SJSA1 (cell line): ENCODE data around the gene CNEP1R1. TPM values are rescaled to one million over a fixed set of nuclear protein-coding genes. Genes with fewer than 3 reads are reported as not detected.

ENCODE experiments used
- DNase-seq, 2 experiments: peaks; one replicate each; pipeline ENCODE4 v3.0.0-alpha.2; 2015 to 2020; ENCODE audit warnings: low spot score in 2 of 2, low read depth in 1 of 2
- H3K27ac ChIP-seq: fragments of 250-450 bp; sonication (Bioruptor Pico); 2 replicates; pipeline ENCODE4 v1.5.1; 2020; ENCODE audit warnings: mild to moderate bottlenecking, moderate library complexity
- H3K27me3 ChIP-seq: fragments of 250-450 bp; sonication (Bioruptor Pico); replicated peaks from 2 replicates; pipeline ENCODE4 v1.5.1; 2020; ENCODE audit warnings: mild to moderate bottlenecking, moderate library complexity
- H3K36me3 ChIP-seq: fragments of 250-450 bp; sonication (Bioruptor Pico); 2 replicates; pipeline ENCODE4 v1.5.1; 2020; ENCODE audit warnings: mild to moderate bottlenecking
- H3K4me1 ChIP-seq: fragments of 250-450 bp; sonication (Bioruptor Pico); replicated peaks from 2 replicates; pipeline ENCODE4 v1.6.1; 2021; ENCODE audit warnings: mild to moderate bottlenecking
- H3K4me3 ChIP-seq: fragments of 250-450 bp; sonication (Bioruptor Pico); 2 replicates; pipeline ENCODE4 v1.5.1; 2020; ENCODE audit warnings: mild to moderate bottlenecking
- H3K9me3 ChIP-seq: fragments of 250-450 bp; sonication (Bioruptor Pico); replicated peaks from 2 replicates; pipeline ENCODE4 v1.5.1; 2020; ENCODE audit warnings: mild to moderate bottlenecking
- total RNA-seq: library from RNA; depleted of rRNA; stranded (reverse); fragments of >200 nt; shearing (Covaris generic); gene quantifications from 2 replicates; pipeline ENCODE4 v1.2.3, GENCODE V29; 2014

Gene CNEP1R1
- total RNA-seq, 1 experiment from 2014 or later: 40.3 TPM

DNA sequence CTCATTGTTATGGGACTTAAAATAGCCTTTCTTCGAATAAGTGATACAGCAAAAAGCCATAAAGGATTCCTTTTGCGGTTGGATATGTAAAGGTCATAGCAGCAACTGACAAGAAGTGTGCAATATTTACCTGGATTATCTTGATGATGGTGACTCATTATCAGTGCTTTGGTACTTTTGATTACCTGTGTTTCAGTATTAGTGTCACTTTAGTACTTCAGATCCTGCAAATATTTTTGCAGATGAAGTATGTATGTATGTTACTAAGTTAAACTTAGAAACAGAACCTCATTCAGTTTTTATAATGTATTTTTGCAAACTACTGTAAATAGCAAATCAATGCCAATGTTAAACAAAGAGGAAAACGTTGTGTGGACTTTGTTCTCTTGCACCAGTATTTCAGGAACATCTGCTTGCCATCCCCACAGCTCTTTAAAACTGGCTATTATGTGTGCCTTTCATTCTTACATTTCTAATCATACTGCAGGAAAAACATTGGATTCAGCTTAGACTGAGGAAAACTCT is 10.5 kb downstream of the CNEP1R1 start:
- H3K27me3 ChIP-seq: no peaks in the 10 kb centered on the region
- no peak for DNase-seq
- no peaks in the 10 kb centered on the region for H3K9me3 ChIP-seq
- no peak overlapping the region for H3K4me3 ChIP-seq
- no peaks in the 10 kb centered on the region for H3K4me1 ChIP-seq
- peaks cover 58% of the 10 kb centered on the region for H3K36me3 ChIP-seq
- H3K27ac ChIP-seq: no peak overlapping the region

DNA sequence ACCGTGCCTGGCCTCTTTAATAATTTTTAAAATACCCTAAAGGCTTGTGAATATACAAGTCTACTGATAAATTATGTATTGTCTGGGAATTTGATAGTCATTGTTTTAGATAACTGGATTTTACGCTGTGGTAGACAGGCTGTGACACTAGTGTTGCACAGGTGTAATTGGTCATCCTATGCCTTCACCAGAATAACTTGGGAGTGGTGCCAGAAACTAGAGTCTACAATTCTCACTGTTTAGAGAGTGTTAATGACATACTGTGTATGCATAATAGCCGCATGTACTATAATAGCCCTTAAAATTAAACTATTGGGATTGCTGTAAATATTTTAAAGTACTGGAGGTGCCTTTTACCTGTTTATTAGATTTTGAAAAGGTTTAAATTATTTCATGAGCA is 11.4 kb downstream of the CNEP1R1 start:
- Histone ChIP-seq H3K36me3 (peaks cover 49% of the 10 kb centered on the region), H3K27ac (no peak overlapping the region), H3K4me1 (no peaks in the 10 kb centered on the region), H3K9me3 (no peaks in the 10 kb centered on the region), H3K27me3 (no peaks in the 10 kb centered on the region; the same call in 1 of the 2 replicates), H3K4me3 (no peak overlapping the region)
- no peak for DNase-seq

DNA sequence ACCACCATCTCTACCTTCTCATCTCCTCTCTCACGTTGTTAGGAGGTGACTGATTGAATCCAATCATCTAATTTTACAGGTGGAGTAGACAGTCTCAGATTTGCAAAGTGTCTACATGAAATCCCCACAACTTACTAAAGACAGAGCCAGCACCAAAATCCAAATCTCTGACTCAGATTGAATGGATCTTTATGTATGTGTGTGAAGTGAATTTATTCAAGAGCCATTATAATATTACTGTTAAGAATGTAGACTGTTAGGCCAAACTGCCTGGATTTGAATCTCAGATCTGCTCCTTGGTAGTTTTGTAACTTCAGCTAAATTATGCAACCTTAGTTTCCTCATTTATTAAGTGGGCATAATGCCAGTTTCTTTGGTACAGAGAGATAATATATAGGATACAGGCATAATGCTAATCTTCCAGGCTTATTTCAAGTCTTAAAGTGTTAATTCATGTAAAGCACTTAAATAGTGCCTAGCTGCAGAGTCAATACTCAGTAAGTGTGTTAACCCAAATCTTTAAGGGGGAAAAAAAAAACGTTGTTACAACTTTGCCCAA is 12.7 kb downstream of the CNEP1R1 start:
- Histone ChIP-seq H3K36me3 (peaks cover 36% of the 10 kb centered on the region), H3K4me3 (no peak overlapping the region), H3K27ac (no peak overlapping the region), H3K27me3 (no peaks in the 10 kb centered on the region; the same call in 1 of the 2 replicates), H3K4me1 (no peaks in the 10 kb centered on the region), H3K9me3 (no peaks in the 10 kb centered on the region)
- DNase-seq: no peak

DNA sequence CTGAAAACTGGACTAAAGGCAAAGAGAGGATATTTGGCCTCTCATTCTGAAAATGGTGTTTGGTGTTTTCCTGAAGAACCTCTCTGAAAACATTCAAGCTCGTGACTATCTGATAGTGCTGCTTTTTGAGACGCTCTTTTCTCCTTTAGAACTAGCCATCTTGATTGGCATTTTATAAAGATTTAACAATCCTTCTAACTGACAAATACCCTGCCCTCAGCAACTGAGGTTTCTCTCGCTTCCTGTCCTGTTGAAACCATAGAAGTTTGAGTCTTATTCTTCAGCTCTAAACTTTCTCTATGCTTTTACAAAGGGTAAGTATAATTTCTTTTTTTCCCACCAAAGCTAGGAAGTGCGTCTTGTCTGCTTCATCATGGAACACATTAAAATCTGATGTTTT is 13.3 kb downstream of the CNEP1R1 start:
- Histone ChIP-seq H3K9me3 (no peaks in the 10 kb centered on the region), H3K4me1 (no peaks in the 10 kb centered on the region), H3K27me3 (no peaks in the 10 kb centered on the region; the same call in 1 of the 2 replicates), H3K36me3 (peaks cover 32% of the 10 kb centered on the region), H3K27ac (no peak overlapping the region), H3K4me3 (no peak overlapping the region)
- DNase-seq: no peak

DNA sequence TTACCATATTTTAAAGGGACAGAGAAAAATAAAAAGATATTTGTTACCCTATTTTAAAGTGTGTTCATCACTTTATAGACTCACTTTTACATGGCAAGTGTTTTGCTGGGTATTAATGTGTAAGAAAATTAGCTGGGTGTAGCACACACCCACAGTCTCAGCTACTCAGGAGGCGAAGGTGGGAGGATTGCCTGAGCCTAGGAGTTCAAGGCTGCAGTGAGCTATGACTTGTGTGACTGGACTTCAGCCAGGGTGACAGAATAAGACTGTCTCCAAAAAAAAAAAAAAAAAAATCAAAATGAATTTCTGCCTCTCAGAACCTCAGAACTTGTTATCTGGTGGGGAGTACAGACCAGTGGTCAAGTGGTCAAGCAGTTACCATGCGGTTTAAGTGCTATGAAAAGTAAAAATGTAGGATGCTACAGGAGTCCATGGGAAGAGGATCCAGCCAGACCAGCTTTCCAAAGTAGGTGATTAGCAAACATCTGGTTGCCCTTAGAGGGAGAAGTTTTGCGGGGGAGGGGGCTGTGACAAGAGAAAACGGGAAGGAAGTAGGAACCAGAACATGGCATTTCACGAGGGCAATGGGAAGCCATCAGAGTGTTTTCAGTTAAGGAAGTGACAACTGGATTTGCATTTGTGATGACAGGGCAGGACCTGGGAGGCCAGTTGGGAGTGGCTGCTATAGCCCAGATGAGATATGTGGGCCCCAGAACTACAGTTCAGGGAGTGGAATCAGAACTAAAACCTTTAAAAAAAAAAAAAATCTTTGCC is 13.9 kb downstream of the CNEP1R1 start:
- no peak for DNase-seq
- no peak overlapping the region for H3K27ac ChIP-seq

DNA sequence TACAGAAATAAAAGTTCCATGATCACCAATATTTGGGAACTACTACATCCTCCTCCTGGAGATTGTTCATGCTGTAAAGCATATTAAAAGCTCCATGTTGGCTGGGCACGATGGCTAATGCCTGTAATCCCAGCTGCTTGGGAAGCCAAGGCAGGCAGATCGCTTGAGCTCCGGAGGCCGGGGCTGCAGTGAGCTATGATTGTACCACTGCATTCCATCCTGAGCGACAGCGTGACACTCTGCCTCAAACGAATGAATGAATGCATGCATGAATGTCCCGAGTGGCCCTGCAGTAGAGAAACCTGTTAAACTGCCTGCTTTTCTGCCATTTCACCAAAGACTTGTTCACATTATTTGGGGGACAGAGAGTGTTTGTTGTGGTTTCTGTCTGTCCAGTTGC is 15.0 kb downstream of the CNEP1R1 start:
- no peaks in the 10 kb centered on the region for H3K4me1 ChIP-seq
- no peaks in the 10 kb centered on the region for H3K9me3 ChIP-seq
- H3K36me3 ChIP-seq: peaks cover 17% of the 10 kb centered on the region
- DNase-seq: no peak
- H3K27me3 ChIP-seq: no peaks in the 10 kb centered on the region; the same call in 1 of the 2 replicates
- H3K4me3 ChIP-seq: no peak overlapping the region
- H3K27ac ChIP-seq: no peak overlapping the region

More for the DNA sequence above, 13.9 kb downstream of the CNEP1R1 start:
- Histone ChIP-seq H3K4me1 (no peaks in the 10 kb centered on the region), H3K9me3 (no peaks in the 10 kb centered on the region), H3K27me3 (no peaks in the 10 kb centered on the region; the same call in 1 of the 2 replicates), H3K4me3 (no peak overlapping the region), H3K36me3 (peaks cover 28% of the 10 kb centered on the region)

DNA sequence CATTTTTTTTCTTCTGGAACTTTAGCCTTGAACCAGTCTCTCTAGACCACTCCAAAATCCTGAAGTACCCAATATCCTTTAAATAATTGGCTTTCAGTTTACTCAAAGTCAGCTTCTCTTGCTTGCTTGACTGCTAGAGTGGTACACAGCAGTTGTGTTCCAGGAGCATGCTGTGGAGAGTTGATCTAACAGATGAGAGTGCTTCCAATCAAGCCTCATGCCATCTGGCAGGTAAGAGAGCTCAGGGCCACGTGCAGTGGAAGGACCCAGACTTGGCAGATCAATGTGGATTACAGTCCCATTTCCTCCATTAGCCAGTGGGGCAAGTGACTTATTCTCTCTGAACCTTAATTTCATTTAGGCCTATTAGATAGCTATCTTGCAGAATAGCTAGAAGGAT is 15.7 kb downstream of the CNEP1R1 start:
- Histone ChIP-seq H3K36me3 (peaks cover 12% of the 10 kb centered on the region), H3K4me3 (no peak overlapping the region), H3K27ac (no peak overlapping the region), H3K4me1 (no peaks in the 10 kb centered on the region), H3K9me3 (no peaks in the 10 kb centered on the region), H3K27me3 (no peaks in the 10 kb centered on the region; the same call in 1 of the 2 replicates)
- DNase-seq: no peak

DNA sequence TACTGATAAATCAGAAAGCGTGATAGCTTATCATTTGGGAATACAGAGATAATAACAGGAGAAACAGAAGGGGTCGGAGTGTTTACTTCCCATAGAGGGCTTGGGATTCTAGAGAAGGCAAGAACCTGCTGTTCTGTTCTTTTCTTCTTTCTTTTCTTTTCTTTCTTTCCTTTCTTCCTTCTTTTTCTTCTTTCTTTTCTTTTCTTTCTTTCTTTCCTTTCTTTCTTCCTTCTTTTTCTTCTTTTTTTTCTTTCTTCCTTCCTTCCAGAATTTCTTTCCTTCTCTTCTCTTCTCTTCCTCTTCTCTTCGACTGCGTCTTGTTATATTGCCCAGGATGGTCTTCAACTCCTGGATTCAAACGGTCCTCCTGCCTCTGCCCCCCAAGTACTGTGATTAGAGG is 18.3 kb downstream of the CNEP1R1 start:
- H3K4me1 ChIP-seq: no peaks in the 10 kb centered on the region
- no peak overlapping the region for H3K27ac ChIP-seq
- no peak overlapping the region for H3K4me3 ChIP-seq
- H3K36me3 ChIP-seq: no peaks in the 10 kb centered on the region
- H3K27me3 ChIP-seq: no peaks in the 10 kb centered on the region; the same call in 1 of the 2 replicates
- H3K9me3 ChIP-seq: no peaks in the 10 kb centered on the region
- no peak for DNase-seq

DNA sequence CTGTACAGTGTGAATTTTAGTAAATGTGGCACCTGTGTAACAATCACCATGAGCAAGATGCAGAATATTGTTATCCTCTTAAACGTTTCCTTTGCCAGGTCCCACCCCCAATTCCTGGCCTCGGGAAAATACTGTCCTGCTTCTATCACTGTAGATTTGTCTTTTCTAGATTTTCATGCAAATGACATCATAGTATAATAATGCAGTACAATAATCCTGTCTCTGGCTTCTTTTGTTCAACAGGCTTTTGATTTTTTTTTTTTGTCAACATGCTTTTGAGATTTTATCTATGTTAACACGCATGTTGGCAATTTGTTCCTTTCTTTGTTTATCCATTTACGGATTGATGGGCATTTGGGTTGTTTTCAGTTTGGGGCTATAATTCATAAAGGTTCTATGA is 20.4 kb downstream of the CNEP1R1 start:
- Histone ChIP-seq H3K9me3 (no peaks in the 10 kb centered on the region), H3K36me3 (no peaks in the 10 kb centered on the region), H3K4me1 (no peaks in the 10 kb centered on the region), H3K27ac (no peak overlapping the region), H3K4me3 (no peak overlapping the region), H3K27me3 (no peaks in the 10 kb centered on the region; the same call in 1 of the 2 replicates)
- DNase-seq: no peak

DNA sequence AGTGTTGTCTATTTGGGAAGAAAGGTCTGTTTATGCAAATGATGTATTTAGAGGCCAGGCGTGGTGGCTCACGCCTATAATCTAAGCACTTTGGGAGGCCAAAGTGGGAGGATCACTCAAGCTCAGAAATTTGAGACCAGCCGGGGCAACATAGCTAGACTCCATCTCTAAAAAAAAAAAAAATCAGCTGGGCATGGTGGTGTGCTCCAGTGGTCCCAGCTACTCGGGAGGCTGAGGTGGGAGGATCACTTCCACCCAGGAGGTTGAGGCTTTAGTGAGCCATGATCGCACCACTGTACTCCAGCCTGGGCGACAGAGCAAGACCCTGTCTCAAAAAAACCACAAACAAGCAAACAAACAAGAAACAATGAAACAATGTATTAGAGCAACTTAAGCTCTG is 21.8 kb downstream of the CNEP1R1 start:
- Histone ChIP-seq H3K4me1 (no peaks in the 10 kb centered on the region), H3K4me3 (no peak overlapping the region), H3K9me3 (no peaks in the 10 kb centered on the region), H3K27me3 (no peaks in the 10 kb centered on the region; the same call in 1 of the 2 replicates), H3K36me3 (no peaks in the 10 kb centered on the region), H3K27ac (no peak overlapping the region)
- DNase-seq: no peak

DNA sequence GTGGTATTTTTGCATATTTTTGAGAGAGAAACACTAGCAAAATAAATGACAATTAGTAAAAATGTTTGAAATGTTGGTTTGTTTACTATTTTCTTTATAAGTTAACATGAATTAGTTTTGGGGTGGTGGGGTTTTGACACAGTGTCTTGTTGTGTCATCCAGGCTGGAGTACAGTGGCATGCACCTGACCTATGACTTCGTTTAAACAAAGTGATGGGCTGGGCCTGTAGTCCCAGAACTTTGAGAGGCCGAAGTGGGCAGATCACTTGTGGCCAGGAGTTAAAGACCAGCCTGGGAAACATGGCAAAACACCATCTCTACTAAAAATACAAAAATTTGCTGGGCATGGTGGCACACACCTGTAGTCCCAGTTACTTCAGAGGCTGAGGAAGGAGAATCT is 22.8 kb downstream of the CNEP1R1 start:
- Histone ChIP-seq H3K4me1 (no peaks in the 10 kb centered on the region), H3K9me3 (no peaks in the 10 kb centered on the region), H3K4me3 (no peak overlapping the region), H3K27ac (no peak overlapping the region), H3K36me3 (no peaks in the 10 kb centered on the region), H3K27me3 (peaks cover 2% of the 10 kb centered on the region; the same call in 1 of the 2 replicates)
- no peak for DNase-seq

DNA sequence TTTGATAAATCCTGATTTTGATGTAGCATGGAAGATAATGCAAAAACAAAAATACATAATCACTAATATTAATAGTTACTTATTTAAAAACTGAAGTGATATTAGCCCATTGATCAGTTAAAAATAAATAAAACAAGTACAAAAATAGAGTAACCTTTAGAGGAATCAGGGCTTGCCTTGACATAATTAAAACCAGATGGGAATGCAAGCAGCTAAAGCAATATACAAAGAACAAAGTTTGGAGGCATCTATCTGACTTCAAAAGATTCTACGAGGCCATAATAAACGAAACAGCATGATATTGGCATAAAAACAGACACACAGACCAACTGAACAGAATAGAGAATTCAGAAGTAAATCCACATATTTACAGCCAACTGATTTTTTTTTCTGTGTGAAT is 25.8 kb downstream of the CNEP1R1 start:
- DNase-seq: no peak
- H3K36me3 ChIP-seq: no peaks in the 10 kb centered on the region
- H3K4me3 ChIP-seq: no peak overlapping the region
- 0 out of 2 replicates have a peak, but pooled peaks cover 2% of the 10 kb centered on the region for H3K27me3 ChIP-seq
- no peaks in the 10 kb centered on the region for H3K9me3 ChIP-seq
- H3K27ac ChIP-seq: no peak overlapping the region
- no peaks in the 10 kb centered on the region for H3K4me1 ChIP-seq

DNA sequence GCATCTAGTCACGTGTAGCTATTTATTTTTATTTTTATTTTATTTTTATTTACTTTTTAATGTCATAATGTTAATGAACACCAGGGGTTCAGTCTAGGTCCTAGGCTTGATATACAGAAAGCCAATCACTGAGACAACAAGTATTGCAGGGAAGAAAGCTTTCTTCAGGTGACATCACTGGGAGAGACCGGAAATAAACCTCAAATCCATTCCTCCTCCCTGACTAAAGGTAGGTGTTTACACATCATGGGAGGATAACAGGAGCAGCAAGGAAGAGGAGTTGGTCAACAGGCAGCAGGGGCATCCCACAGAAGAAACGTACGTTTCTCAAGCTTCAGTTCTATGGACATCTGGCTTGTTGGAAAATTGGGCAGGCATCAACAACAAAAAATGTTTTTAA is 31.2 kb downstream of the CNEP1R1 start:
- H3K4me3 ChIP-seq: no peak overlapping the region
- H3K4me1 ChIP-seq: no peaks in the 10 kb centered on the region
- no peak overlapping the region for H3K27ac ChIP-seq
- peak in 1 of 2 experiments; percentile 2 for DNase-seq
- H3K9me3 ChIP-seq: no peaks in the 10 kb centered on the region
- no peaks in the 10 kb centered on the region for H3K36me3 ChIP-seq
- 0 out of 2 replicates have a peak, but pooled peaks cover 2% of the 10 kb centered on the region for H3K27me3 ChIP-seq

DNA sequence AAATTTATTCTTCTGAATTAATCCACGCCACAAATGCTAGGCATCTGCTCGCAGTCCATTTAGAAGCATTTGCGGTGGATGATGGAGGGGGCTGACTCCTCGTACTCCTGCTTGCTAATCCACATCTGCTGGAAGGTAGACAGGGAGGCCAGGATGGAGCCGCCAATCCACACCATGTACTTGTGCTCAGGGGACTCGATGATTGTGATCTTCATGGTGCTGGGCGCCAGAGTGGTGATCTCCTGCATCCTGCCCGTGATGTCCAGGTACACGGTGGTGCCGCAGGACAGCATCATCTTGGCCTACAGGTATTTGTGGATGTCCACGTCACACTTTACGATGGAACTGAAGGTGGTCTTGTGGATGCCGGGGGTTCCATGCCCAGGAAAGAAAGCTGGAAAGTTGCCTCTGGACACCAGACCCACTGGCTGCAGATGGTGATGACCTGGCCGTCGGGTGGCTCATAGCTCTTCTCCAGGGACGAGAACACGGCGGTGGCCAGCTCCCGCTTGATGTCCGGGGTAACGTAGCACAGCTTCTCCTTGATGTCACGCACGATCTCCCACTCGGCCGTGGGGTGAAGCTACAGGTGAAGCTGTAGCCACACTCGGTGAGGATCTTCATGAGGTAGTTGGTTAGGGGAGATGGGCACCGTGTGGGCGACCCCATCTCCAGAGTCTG is 33.2 kb downstream of the CNEP1R1 start:
- Histone ChIP-seq H3K4me1 (no peaks in the 10 kb centered on the region), H3K36me3 (no peaks in the 10 kb centered on the region), H3K4me3 (no peak overlapping the region), H3K27ac (no peak overlapping the region), H3K9me3 (no peaks in the 10 kb centered on the region), H3K27me3 (no peaks in the 10 kb centered on the region)
- DNase-seq: no peak
